H1 (cell line): ENCODE data around the gene POU5F1. TPM values are rescaled to one million over a fixed set of nuclear protein-coding genes. Genes with fewer than 3 reads are reported as not detected.

Experiments used
- CBX8 ChIP-seq: fragments of 300-800, 300-1000 bp; sonication (generic); IDR thresholded peaks from 2 replicates; pipeline ENCODE4 v1.7.1; 2016; ENCODE audit warnings: low read depth, low read length, borderline replicate concordance
- CEBPB ChIP-seq: IDR thresholded peaks from 2 replicates; pipeline ENCODE4 v1.6.1; 2012; ENCODE audit warnings: low read depth, low read length
- CTBP2 ChIP-seq: IDR thresholded peaks from 2 replicates; pipeline ENCODE4 v1.7.0; 2011; ENCODE audit warnings: borderline replicate concordance, mild to moderate bottlenecking, moderate library complexity, mixed read lengths, low read length; ENCODE audit not compliant: insufficient read depth, insufficient read length
- EGR1 ChIP-seq: IDR thresholded peaks from 2 replicates; pipeline ENCODE4 v1.6.1; 2011; ENCODE audit warnings: low read depth, low read length, borderline replicate concordance
- POLR2A ChIP-seq, 2 experiments: IDR thresholded peaks; 1 replicate in 1 of 2; 2 replicates in 1 of 2; pipeline ENCODE4 v1.6.1; 2011; ENCODE audit warnings: low read depth in 2 of 2, low read length in 2 of 2, mild to moderate bottlenecking in 2 of 2; ENCODE audit errors: control extremely low read depth in 1 of 2
- RAD21 ChIP-seq, 2 experiments: IDR thresholded peaks in 1 of 2; conservative IDR thresholded peaks in 1 of 2; 2 replicates each; pipeline ENCODE4 v1.6.1; 2011; ENCODE audit warnings: low read depth in 2 of 2, low read length in 2 of 2, improper control_type of control experiment in 1 of 2, inconsistent platforms in 1 of 2, mild to moderate bottlenecking in 1 of 2, moderate library complexity in 1 of 2
- RNF2 ChIP-seq: fragments of 200-900, 300-1000 bp; sonication (generic); IDR thresholded peaks from 2 replicates; pipeline ENCODE4 v1.7.1; 2016; ENCODE audit warnings: borderline replicate concordance, low read depth, mild to moderate bottlenecking, antibody characterized with exemption, low read length; ENCODE audit not compliant: poor library complexity, severe bottlenecking; ENCODE audit errors: missing control alignments
- RXRA ChIP-seq: IDR thresholded peaks from 2 replicates; pipeline ENCODE4 v1.6.1; 2011; ENCODE audit warnings: low read depth, mild to moderate bottlenecking, low read length, moderate library complexity; ENCODE audit not compliant: insufficient read depth
- SRF ChIP-seq: IDR thresholded peaks from 2 replicates; pipeline ENCODE4 v1.6.1; 2011; ENCODE audit warnings: mild to moderate bottlenecking, low read depth, low read length, moderate library complexity
- polyA plus RNA-seq, 7 experiments: library from polyadenylated mRNA; depleted of rRNA in 3 of 7; stranded (reverse) in 5 of 7; unstranded in 2 of 7; fragments of >200 nt in 5 of 7; fragments of 200-250 nt in 2 of 7; gene quantifications; 1 replicate in 5 of 7; 2 replicates in 1 of 7; 4 replicates in 1 of 7; pipeline versions ENCODE4 v1.2.1 to v1.2.3, GENCODE V29; 2011 to 2013; ENCODE audit warnings: missing spikeins in 2 of 7, mixed read lengths in 2 of 7
- total RNA-seq: library from RNA; stranded (reverse); fragmentation: NEBNext Ultra II Directional; extraction: Animal tissue kit (Norgen Biotek cat#: 25700); gene quantifications from 2 replicates; pipeline ENCODE4 v1.2.1, GENCODE V29; 2021
- TF ChIP-seq, protein P1 (sequence below): fragments of 300-600 bp; sonication (generic); IDR thresholded peaks from 2 replicates; pipeline ENCODE4 v1.7.1; 2012; ENCODE audit warnings: low read length, moderate library complexity, mild to moderate bottlenecking, inconsistent platforms; ENCODE audit not compliant: insufficient replicate concordance
- TF ChIP-seq, protein P2 (sequence below): IDR thresholded peaks from 2 replicates; pipeline ENCODE4 v1.6.1; 2012; ENCODE audit warnings: inconsistent platforms

POU5F1 gene
- total and polyA plus RNA-seq, 2 of the 8 experiments (the other 6 are each of a cell fraction or from before 2014, with no cell fraction given), result 2,437 to 2,526 TPM

DNA sequence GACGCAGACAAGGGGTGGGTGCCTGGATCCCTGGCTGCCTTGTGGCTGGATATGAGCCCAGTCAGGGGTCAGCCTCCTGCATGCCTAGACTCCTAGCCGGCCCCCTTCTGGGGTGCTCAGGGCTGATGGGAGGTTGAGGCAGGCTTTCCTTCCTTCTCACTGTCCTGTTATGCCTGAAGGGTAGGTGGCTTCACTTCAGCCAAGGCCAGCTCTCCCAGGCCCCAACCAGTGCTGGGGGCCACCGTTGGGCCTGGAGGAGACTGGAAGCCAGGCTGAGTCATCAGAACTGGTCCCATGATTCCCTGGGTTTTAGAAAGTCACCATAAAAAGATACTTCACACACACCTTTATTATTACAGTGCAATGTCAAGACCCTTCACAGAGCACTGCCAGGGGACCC is 2.9 kb upstream of the POU5F1 start (continued):
- TF ChIP-seq, protein P1, sequence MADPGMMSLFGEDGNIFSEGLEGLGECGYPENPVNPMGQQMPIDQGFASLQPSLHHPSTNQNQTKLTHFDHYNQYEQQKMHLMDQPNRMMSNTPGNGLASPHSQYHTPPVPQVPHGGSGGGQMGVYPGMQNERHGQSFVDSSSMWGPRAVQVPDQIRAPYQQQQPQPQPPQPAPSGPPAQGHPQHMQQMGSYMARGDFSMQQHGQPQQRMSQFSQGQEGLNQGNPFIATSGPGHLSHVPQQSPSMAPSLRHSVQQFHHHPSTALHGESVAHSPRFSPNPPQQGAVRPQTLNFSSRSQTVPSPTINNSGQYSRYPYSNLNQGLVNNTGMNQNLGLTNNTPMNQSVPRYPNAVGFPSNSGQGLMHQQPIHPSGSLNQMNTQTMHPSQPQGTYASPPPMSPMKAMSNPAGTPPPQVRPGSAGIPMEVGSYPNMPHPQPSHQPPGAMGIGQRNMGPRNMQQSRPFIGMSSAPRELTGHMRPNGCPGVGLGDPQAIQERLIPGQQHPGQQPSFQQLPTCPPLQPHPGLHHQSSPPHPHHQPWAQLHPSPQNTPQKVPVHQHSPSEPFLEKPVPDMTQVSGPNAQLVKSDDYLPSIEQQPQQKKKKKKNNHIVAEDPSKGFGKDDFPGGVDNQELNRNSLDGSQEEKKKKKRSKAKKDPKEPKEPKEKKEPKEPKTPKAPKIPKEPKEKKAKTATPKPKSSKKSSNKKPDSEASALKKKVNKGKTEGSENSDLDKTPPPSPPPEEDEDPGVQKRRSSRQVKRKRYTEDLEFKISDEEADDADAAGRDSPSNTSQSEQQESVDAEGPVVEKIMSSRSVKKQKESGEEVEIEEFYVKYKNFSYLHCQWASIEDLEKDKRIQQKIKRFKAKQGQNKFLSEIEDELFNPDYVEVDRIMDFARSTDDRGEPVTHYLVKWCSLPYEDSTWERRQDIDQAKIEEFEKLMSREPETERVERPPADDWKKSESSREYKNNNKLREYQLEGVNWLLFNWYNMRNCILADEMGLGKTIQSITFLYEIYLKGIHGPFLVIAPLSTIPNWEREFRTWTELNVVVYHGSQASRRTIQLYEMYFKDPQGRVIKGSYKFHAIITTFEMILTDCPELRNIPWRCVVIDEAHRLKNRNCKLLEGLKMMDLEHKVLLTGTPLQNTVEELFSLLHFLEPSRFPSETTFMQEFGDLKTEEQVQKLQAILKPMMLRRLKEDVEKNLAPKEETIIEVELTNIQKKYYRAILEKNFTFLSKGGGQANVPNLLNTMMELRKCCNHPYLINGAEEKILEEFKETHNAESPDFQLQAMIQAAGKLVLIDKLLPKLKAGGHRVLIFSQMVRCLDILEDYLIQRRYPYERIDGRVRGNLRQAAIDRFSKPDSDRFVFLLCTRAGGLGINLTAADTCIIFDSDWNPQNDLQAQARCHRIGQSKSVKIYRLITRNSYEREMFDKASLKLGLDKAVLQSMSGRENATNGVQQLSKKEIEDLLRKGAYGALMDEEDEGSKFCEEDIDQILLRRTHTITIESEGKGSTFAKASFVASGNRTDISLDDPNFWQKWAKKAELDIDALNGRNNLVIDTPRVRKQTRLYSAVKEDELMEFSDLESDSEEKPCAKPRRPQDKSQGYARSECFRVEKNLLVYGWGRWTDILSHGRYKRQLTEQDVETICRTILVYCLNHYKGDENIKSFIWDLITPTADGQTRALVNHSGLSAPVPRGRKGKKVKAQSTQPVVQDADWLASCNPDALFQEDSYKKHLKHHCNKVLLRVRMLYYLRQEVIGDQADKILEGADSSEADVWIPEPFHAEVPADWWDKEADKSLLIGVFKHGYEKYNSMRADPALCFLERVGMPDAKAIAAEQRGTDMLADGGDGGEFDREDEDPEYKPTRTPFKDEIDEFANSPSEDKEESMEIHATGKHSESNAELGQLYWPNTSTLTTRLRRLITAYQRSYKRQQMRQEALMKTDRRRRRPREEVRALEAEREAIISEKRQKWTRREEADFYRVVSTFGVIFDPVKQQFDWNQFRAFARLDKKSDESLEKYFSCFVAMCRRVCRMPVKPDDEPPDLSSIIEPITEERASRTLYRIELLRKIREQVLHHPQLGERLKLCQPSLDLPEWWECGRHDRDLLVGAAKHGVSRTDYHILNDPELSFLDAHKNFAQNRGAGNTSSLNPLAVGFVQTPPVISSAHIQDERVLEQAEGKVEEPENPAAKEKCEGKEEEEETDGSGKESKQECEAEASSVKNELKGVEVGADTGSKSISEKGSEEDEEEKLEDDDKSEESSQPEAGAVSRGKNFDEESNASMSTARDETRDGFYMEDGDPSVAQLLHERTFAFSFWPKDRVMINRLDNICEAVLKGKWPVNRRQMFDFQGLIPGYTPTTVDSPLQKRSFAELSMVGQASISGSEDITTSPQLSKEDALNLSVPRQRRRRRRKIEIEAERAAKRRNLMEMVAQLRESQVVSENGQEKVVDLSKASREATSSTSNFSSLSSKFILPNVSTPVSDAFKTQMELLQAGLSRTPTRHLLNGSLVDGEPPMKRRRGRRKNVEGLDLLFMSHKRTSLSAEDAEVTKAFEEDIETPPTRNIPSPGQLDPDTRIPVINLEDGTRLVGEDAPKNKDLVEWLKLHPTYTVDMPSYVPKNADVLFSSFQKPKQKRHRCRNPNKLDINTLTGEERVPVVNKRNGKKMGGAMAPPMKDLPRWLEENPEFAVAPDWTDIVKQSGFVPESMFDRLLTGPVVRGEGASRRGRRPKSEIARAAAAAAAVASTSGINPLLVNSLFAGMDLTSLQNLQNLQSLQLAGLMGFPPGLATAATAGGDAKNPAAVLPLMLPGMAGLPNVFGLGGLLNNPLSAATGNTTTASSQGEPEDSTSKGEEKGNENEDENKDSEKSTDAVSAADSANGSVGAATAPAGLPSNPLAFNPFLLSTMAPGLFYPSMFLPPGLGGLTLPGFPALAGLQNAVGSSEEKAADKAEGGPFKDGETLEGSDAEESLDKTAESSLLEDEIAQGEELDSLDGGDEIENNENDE, result no peak
- TF ChIP-seq CTBP2, result no peak
- TF ChIP-seq RAD21 (IDR thresholded peaks at IDR 0.05 in 1 of 2, conservative IDR thresholded peaks at IDR 0.05 in 1 of 2; ENCODE audit: low read depth in 2 of 2, low read length in 2 of 2), result no peak
- TF ChIP-seq RXRA, result no peak
- TF ChIP-seq, protein P2, sequence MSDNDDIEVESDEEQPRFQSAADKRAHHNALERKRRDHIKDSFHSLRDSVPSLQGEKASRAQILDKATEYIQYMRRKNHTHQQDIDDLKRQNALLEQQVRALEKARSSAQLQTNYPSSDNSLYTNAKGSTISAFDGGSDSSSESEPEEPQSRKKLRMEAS, result no peak
- no peak for TF ChIP-seq CEBPB
- TF ChIP-seq CBX8, result no peak
- no peak for TF ChIP-seq EGR1
- no peak for TF ChIP-seq RNF2
- no peak for TF ChIP-seq POLR2A (IDR thresholded peaks at IDR 0.05; ENCODE audit: control extremely low read depth in 1 of 2, low read depth in 2 of 2, low read length in 2 of 2)
- no peak for TF ChIP-seq SRF
